Caco-2 (cell line): ENCODE measurements around the gene RGS2. TPM values are rescaled to one million over a fixed set of nuclear protein-coding genes. Genes with fewer than 3 reads are reported as not detected.

ENCODE experiments used
- Bru-seq: library from RNA; stranded (reverse); fragments of 400-500 nt; gene quantifications from one replicate; lab custom pipeline; 2021; lab: Mats Ljungman, UMichigan
- BruChase-seq, 2 experiments: library from RNA; stranded (reverse); fragments of 400-500 nt; gene quantifications; one replicate each; lab custom pipeline; 2021; lab: Mats Ljungman, UMichigan
- BruUV-seq: library from RNA; stranded (reverse); fragments of 400-500 nt; replicated peaks from 2 replicates; lab custom pipeline; 2021; lab: Mats Ljungman, UMichigan
- CTCF ChIA-PET: fragments of 300-600 bp; sonication (Branson Sonifier 250); formaldehyde crosslinking; loops from one replicate; lab custom pipeline; 2022; ENCODE audit warnings: antibody characterized with exemption; lab: Charles Lee
- POLR2A ChIA-PET: fragments of 300-600 bp; sonication (Branson Sonifier 250); formaldehyde crosslinking; loops from one replicate; lab custom pipeline; 2022; ENCODE audit warnings: antibody characterized with exemption; lab: Charles Lee
- DNase-seq, 2 experiments: peaks; one replicate each; pipeline versions ENCODE4 v3.0.0 to v3.0.0-alpha.2; 2020 to 2022
- H3K27me3 ChIP-seq: replicated peaks from 2 replicates; pipeline ENCODE4 v1.6.0; 2011; ENCODE audit warnings: low read length; ENCODE audit not compliant: control insufficient read depth, insufficient read depth
- H3K36me3 ChIP-seq: 2 replicates; pipeline ENCODE4 v1.5.1; 2011; ENCODE audit warnings: low read length; ENCODE audit not compliant: control insufficient read depth, insufficient read depth
- H3K4me1 ChIP-seq: fragments of 250-450 bp; sonication (Bioruptor Pico); 2 replicates; pipeline ENCODE4 v1.5.1; 2020; ENCODE audit warnings: mild to moderate bottlenecking
- H3K4me3 ChIP-seq: 2 replicates; pipeline ENCODE4 v1.5.1; 2011; ENCODE audit warnings: low read depth, mild to moderate bottlenecking, control low read depth, low read length
- H3K9me3 ChIP-seq: fragments of 250-450 bp; sonication (Bioruptor Pico); 2 replicates; pipeline ENCODE4 v1.5.1; 2020; ENCODE audit warnings: mild to moderate bottlenecking, moderate library complexity
- H3K27ac Mint-ChIP-seq: one replicate; pipeline ENCODE4 v1.8.0; 2022; ENCODE audit warnings: mixed read lengths; ENCODE audit not compliant: unreplicated experiment
- H3K27me3 Mint-ChIP-seq: one replicate; pipeline ENCODE4 v1.8.0; 2022; ENCODE audit warnings: mixed read lengths; ENCODE audit not compliant: insufficient read depth, unreplicated experiment
- H3K36me3 Mint-ChIP-seq: one replicate; pipeline ENCODE4 v1.8.0; 2022; ENCODE audit warnings: mild to moderate bottlenecking, mixed read lengths; ENCODE audit not compliant: insufficient read depth, unreplicated experiment
- H3K4me1 Mint-ChIP-seq: one replicate; pipeline ENCODE4 v1.8.0; 2022; ENCODE audit warnings: low read depth, mixed read lengths; ENCODE audit not compliant: unreplicated experiment
- H3K4me3 Mint-ChIP-seq: one replicate; pipeline ENCODE4 v1.8.0; 2022; ENCODE audit warnings: mild to moderate bottlenecking, moderate library complexity, mixed read lengths; ENCODE audit not compliant: unreplicated experiment
- H3K9me3 Mint-ChIP-seq: one replicate; pipeline ENCODE4 v1.8.0; 2022; ENCODE audit warnings: mixed read lengths; ENCODE audit not compliant: unreplicated experiment
- CTCF ChIP-seq, 2 experiments: fragments of 200-600 bp in 1 of 2; IDR thresholded peaks; 1 replicate in 1 of 2; 2 replicates in 1 of 2; pipeline versions ENCODE4 v1.5.1 to v1.8.0; 2011 to 2022; ENCODE audit warnings: antibody characterized with exemption in 1 of 2, control low read depth in 1 of 2, inconsistent platforms in 1 of 2, low read depth in 1 of 2, low read length in 1 of 2, mild to moderate bottlenecking in 1 of 2, moderate library complexity in 1 of 2; ENCODE audit not compliant: insufficient read depth in 1 of 2, severe bottlenecking in 1 of 2, unreplicated experiment in 1 of 2
- intact Hi-C: fragments of 100-400 bp; cut with micrococcal nuclease; formaldehyde crosslinking; loops from one replicate; pipeline ENCODE4 v1.10.0; 2022; ENCODE audit not compliant: unreplicated experiment
- long read RNA-seq: library from polyadenylated mRNA; stranded (forward); transcript quantifications from one replicate; pipeline ENCODE4 v2.0.0, GENCODE V29; 2022
- total RNA-seq: library from RNA; stranded (reverse); gene quantifications from 2 replicates; pipeline ENCODE4 v1.2.3, GENCODE V29; 2022

Gene RGS2
- 5.1 and 5.9 TPM in 2 replicates for total RNA-seq
- percentile 67 among the genes with signal in this experiment for Bru-seq, nascent RNA
- percentile 61 among the genes with signal in this experiment for BruChase-seq, experiment 1, labeled RNA remaining after a 2-hour chase
- BruChase-seq, experiment 2, labeled RNA remaining after a 6-hour chase: percentile 56 among the genes with signal in this experiment
- long read RNA-seq, transcript RGS2-201 (5 exons, 1,354 nt): major isoform, 6 of 6 reads
- long read RNA-seq, partial matches to known transcripts: 0 of 6 reads
- long read RNA-seq, other reads (novel, unspliced or antisense): 0 of 6 reads

GRCh38 chr1:192808518-192809306, at the start of gene RGS2:
Gene RGS2, plus strand, starts transcription at chr1:192809039. Its CDS starts 33 bp downstream, at chr1:192809072.
- peak within 1 kb of the TSS; percentile 49 for H3K4me3 ChIP-seq
- intact Hi-C loops: loop anchor here (1.0 to 5.0 kb wide), 6 partner anchors 71 to 336 kb away; partner anchors contain the start of genes RO60 and UCHL5
- H3K36me3 ChIP-seq: no peaks in the 10 kb centered on the region; the same call in 1 of the 2 replicates
- peak; percentile 93 to 94 for DNase-seq
- no peaks in the 10 kb centered on the region for H3K27me3 ChIP-seq
- Mint-ChIP-seq H3K27ac (peak within 1 kb of the TSS; percentile 90), H3K36me3 (peaks cover 14% of the 10 kb centered on the region), H3K9me3 (no peaks in the 10 kb centered on the region), H3K4me3 (peak within 1 kb of the TSS; percentile 97), H3K4me1 (peaks cover 20% of the 10 kb centered on the region), H3K27me3 (no peaks in the 10 kb centered on the region)
- no peaks in the 10 kb centered on the region for H3K4me1 ChIP-seq
- ChIA-PET POLR2A (interaction anchor here (0.5 to 1.0 kb wide), 4 partner anchors 15 to 261 kb away, joined by 3 to 7 read pairs (median 4); no protein-coding TSS in a partner anchor), CTCF (interaction anchor here (2.3 kb wide), 1 partner anchor 211 kb away, joined by 8 read pairs; no protein-coding TSS in a partner anchor)
- no TSS peak for BruUV-seq
- no peaks in the 10 kb centered on the region for H3K9me3 ChIP-seq
- TF ChIP-seq CTCF (IDR thresholded peaks at IDR 0.05; ENCODE audit: insufficient read depth in 1 of 2, low read depth in 1 of 2, low read length in 1 of 2, severe bottlenecking in 1 of 2, unreplicated experiment in 1 of 2): peak; percentile 28 to 32

- no TSS peak for BruUV-seq
- Histone ChIP-seq H3K4me1 (no peaks in the 10 kb centered on the region), H3K36me3 (no peaks in the 10 kb centered on the region), H3K27me3 (no peaks in the 10 kb centered on the region), H3K9me3 (no peaks in the 10 kb centered on the region), H3K4me3 (no peak overlapping the region)
- no peak for DNase-seq
- intact Hi-C loops: no loop called here
- POLR2A ChIA-PET: no interaction called here
- no peak for TF ChIP-seq CTCF (IDR thresholded peaks at IDR 0.05; ENCODE audit: insufficient read depth in 1 of 2, low read depth in 1 of 2, low read length in 1 of 2, severe bottlenecking in 1 of 2, unreplicated experiment in 1 of 2)
- Mint-ChIP-seq H3K27me3 (peaks cover 2% of the 10 kb centered on the region), H3K36me3 (no peaks in the 10 kb centered on the region), H3K4me3 (no peak overlapping the region), H3K27ac (no peak overlapping the region), H3K4me1 (no peaks in the 10 kb centered on the region), H3K9me3 (no peaks in the 10 kb centered on the region)
- CTCF ChIA-PET: no interaction called here
Observed at GRCh38 chr1:192759104-192759503, 49.7 kb upstream of the RGS2 start.

GRCh38 chr1:192762265-192762664, 46.6 kb upstream of the RGS2 start:
- Mint-ChIP-seq H3K9me3 (no peaks in the 10 kb centered on the region), H3K27me3 (peaks cover 2% of the 10 kb centered on the region), H3K4me3 (no peak overlapping the region), H3K27ac (no peak overlapping the region), H3K4me1 (no peaks in the 10 kb centered on the region), H3K36me3 (no peaks in the 10 kb centered on the region)
- no peak for DNase-seq
- no peaks in the 10 kb centered on the region for H3K27me3 ChIP-seq
- CTCF ChIA-PET: no interaction called here
- no peak overlapping the region for H3K4me3 ChIP-seq
- POLR2A ChIA-PET: no interaction called here
- no peak for TF ChIP-seq CTCF (IDR thresholded peaks at IDR 0.05; ENCODE audit: insufficient read depth in 1 of 2, low read depth in 1 of 2, low read length in 1 of 2, severe bottlenecking in 1 of 2, unreplicated experiment in 1 of 2)
- intact Hi-C loops: no loop called here
- no peaks in the 10 kb centered on the region for H3K4me1 ChIP-seq
- no peaks in the 10 kb centered on the region for H3K9me3 ChIP-seq
- H3K36me3 ChIP-seq: no peaks in the 10 kb centered on the region
- BruUV-seq: no TSS peak
